Activated CD4-positive, alpha-beta T cell treated with anti-CD3 and anti-CD28 coated beads, Interleukin-2, amount 50 U/mL, for 4 hours (primary cell): ENCODE data around the gene DACT3.

Experiments
- DNase-seq, 2 experiments: peaks; one replicate each; pipeline ENCODE4 v3.0.0-alpha.2; 2020

The DACT3 gene

GRCh38 chr19:46610413-46610775 is 50.6 kb downstream of the DACT3 start:
- no peak for DNase-seq

DNA sequence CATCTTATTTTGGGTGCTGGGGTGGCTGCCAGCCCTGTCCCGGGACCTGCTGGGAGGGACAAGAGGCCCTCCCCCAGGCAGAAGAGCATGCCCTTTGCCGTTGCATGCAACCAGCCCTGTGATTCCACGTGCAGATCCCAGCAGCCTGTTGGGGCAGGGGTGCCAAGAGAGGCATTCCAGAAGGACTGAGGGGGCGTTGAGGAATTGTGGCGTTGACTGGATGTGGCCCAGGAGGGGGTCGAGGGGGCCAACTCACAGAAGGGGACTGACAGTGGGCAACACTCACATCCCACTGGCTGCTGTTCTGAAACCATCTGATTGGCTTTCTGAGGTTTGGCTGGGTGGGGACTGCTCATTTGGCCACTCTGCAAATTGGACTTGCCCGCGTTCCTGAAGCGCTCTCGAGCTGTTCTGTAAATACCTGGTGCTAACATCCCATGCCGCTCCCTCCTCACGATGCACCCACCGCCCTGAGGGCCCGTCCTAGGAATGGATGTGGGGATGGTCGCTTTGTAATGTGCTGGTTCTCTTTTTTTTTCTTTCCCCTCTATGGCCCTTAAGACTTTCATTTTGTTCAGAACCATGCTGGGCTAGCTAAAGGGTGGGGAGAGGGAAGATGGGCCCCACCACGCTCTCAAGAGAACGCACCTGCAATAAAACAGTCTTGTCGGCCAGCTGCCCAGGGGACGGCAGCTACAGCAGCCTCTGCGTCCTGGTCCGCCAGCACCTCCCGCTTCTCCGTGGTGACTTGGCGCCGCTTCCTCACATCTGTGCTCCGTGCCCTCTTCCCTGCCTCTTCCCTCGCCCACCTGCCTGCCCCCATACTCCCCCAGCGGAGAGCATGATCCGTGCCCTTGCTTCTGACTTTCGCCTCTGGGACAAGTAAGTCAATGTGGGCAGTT is 51.2 kb downstream of the DACT3 start:
- no peak for DNase-seq

GRCh38 chr19:46608581-46609345 is 52.2 kb downstream of the DACT3 start:
- no peak for DNase-seq

- no peak for DNase-seq
These were observed 52.8 kb downstream of the DACT3 start for GRCh38 chr19:46608178-46608577.

DNA sequence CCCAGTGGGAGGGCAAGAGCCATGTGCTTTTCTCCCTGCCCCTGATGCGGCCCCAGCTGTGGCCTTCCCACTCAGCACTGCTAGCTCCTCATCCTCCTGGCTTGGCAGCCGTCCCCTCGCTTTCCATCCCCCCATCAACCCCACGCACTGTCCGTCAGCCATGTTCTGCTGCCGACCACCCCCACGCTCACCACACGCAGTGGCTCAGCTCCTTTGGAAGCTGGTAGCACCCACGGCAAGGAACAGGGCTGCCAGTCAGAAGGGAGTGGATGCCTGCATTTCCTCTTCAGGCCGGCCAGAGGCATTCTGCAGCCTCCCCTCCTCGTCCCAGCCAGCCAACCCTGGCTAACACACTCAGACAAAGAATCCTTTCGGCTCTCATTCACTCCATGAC is 53.5 kb downstream of the DACT3 start:
- no peak for DNase-seq

- no peak for DNase-seq
These were observed 54.1 kb downstream of the DACT3 start for GRCh38 chr19:46606681-46607447.

DNA sequence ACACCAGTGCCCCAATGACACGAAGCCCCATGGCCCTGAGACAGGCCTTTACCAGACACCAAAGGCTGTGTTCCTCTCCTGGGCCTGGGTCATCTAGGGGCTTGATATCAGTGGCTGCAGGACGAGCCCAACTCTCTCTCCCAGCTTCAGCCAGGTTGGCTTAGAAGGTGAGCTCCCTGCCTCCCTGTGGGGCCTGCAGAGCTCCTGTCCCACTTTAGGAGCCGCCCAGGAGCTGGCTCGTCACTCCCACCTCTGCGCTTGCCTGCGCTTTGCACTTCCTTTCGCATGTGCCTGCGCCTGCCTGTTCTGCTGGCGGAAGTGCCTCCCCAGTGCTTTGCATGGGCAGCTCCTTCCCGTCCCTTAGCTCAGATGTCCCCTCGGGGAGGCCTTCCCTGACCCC is 55.0 kb downstream of the DACT3 start:
- DNase-seq = no peak

DNA sequence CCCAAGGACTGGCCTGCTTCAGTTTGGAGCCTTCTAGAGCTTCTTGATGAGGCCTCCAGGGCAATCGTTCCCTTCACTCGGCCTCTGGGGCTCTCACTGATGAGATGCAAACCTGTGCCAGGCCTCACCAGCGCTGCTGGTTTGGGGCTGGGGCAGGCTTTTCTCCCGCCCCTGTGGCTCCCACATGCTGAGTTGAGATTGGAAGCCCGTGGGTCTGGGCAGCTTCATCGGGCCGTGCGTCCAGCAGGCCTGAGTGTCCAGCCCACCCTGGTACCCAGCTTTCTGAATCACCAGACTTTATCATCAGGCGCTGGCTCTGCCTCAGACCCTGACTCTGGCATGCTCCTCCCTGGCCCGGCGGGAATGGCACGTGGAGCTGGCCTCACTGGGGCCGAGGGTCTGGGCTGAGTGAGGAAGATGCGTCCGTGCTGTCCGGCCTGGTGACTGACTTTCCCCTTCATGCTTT is 55.6 kb downstream of the DACT3 start:
- DNase-seq = no peak

DNA sequence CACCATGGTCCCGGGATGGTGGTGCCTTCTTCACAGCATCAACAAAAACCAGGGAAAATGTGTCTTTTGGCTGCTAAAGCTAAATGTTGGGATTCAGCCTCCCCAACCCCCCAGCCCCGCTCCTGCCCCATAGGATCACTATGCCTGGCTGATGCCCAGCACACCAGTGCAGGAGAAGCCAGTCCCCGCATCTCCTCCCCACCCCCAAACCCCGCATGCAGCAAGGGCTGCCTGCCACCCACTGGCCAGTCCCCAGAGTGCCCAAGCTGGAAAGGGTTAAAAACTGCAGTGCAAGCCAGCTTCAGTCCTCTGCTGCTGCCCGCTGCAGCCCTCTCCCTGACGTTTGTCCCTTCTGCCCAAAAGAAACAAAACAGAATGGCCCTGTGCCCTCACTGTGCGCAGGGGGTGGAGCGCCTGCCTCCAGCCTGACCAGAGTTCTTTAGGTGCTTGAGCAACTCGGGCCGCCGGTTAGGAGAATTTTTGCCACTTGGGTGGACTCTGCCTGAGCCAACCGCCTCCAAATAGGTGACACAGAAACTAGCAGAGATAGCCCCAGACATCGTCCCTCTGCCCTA is 56.1 kb downstream of the DACT3 start:
- DNase-seq = no peak

DNA sequence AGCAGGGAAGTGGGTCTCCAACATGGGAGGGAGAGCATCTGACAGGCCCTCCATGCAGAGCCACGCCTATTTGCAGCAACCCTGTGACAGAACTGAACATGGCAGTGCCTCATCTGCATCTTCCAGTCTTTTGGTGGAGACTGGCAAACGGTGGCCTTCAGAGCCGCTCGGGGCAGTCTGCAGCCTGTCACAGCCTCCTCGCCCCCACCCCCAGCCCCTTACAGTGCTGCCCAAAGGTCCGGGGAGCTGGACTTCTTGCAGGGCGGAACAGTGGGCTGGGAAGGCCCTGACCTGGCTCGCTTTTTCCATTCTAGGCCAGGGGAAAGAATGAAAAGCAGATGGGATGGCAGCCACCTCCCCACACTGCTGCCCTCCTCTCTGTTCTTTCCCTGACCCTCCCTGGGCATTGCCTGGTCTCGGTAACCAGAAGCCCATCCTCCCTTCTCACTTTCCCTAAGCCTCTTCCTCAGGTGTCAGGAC is 57.2 kb downstream of the DACT3 start:
- DNase-seq = no peak

- DNase-seq = no peak
These were observed 57.8 kb downstream of the DACT3 start for GRCh38 chr19:46603195-46603637.

- DNase-seq = peak; percentile 61 to 72
These were observed 58.4 kb downstream of the DACT3 start for GRCh38 chr19:46602392-46603194.

GRCh38 chr19:46601318-46602224 is 59.4 kb downstream of the DACT3 start, which contains the start of gene CALM3:
CALM3 (plus strand) TSS chr19:46601330; CDS start chr19:46601435, 105 bp downstream.
- DNase-seq = no peak

- peak; percentile 96 to 97 for DNase-seq
These were observed 60.3 kb downstream of the DACT3 start for GRCh38 chr19:46600384-46601317.

GRCh38 chr19:46599716-46600373 is 61.1 kb downstream of the DACT3 start:
- no peak for DNase-seq

- no peak for DNase-seq
These were observed 62.5 kb downstream of the DACT3 start for GRCh38 chr19:46598372-46598917.
